Neural progenitor cell (in vitro differentiated cells): ENCODE results near the gene OR4S2.

ENCODE experiments used
- EZH2 ChIP-seq: fragments of 200-600 bp; sonication (generic); IDR thresholded peaks from 2 replicates; pipeline ENCODE4 v1.6.1; 2017; ENCODE audit warnings: antibody characterized with exemption, mild to moderate bottlenecking, moderate library complexity
- TF ChIP-seq, protein P1 (sequence below): fragments of 200-600 bp; sonication (generic); IDR thresholded peaks from 2 replicates; pipeline ENCODE4 v1.5.1; 2017; ENCODE audit warnings: antibody characterized with exemption, mild to moderate bottlenecking

DNA sequence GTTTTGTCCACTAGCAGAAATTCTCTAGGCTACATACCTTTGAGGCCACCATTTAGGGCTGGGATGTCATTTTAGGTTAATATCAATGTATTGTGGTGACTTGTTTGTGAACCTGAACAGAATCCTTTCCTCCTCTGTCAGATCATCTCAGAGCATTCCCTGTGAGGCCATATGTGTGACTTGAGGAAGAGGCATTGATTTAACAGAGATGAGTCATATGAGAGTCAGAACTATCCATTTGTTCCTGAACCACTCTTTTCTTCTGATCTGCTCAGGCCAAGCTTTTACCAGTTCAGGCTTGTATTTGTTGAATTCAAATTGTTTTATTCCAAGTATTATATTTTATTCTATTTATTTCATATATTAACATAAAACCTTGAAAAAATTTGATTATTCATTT is 7.0 kb downstream of the OR4S2 start:
- TF ChIP-seq, protein P1, sequence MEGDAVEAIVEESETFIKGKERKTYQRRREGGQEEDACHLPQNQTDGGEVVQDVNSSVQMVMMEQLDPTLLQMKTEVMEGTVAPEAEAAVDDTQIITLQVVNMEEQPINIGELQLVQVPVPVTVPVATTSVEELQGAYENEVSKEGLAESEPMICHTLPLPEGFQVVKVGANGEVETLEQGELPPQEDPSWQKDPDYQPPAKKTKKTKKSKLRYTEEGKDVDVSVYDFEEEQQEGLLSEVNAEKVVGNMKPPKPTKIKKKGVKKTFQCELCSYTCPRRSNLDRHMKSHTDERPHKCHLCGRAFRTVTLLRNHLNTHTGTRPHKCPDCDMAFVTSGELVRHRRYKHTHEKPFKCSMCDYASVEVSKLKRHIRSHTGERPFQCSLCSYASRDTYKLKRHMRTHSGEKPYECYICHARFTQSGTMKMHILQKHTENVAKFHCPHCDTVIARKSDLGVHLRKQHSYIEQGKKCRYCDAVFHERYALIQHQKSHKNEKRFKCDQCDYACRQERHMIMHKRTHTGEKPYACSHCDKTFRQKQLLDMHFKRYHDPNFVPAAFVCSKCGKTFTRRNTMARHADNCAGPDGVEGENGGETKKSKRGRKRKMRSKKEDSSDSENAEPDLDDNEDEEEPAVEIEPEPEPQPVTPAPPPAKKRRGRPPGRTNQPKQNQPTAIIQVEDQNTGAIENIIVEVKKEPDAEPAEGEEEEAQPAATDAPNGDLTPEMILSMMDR = no peak
- TF ChIP-seq EZH2 = no peak
